Endothelial cell of umbilical vein (primary cell): ENCODE measurements around the gene REC8.

ENCODE experiments used
- CTCF ChIP-seq, 2 donors: IDR thresholded peaks; 1 replicate in 1 of 2; 2 replicates in 1 of 2; pipeline ENCODE4 v1.5.1; 2011; ENCODE audit warnings: low read length in 2 of 2, mild to moderate bottlenecking in 2 of 2, moderate library complexity in 2 of 2, control low read depth in 1 of 2, inconsistent platforms in 1 of 2, low read depth in 1 of 2; ENCODE audit not compliant: insufficient read depth in 1 of 2; ENCODE audit errors: extremely low read depth in 1 of 2
- POLR2A ChIP-seq: IDR thresholded peaks from 2 replicates; pipeline ENCODE4 v1.6.1; 2012; ENCODE audit warnings: low read depth, mild to moderate bottlenecking, control low read depth, low read length

- TF ChIP-seq POLR2A (no peak), CTCF (IDR thresholded peaks at IDR 0.05; ENCODE audit: extremely low read depth in 1 of 2, insufficient read depth in 1 of 2, low read depth in 1 of 2, low read length in 2 of 2) (no peak)
These were observed 44.2 kb upstream of the REC8 start for GRCh38 chr14:24127673-24128072.
